GM18870 (cell line): ENCODE data around the gene ZNF850.
"Not testable (repeated sequence)": the region's sequence is repeated elsewhere in the genome, so short reads cannot be mapped to it uniquely, and the experiment has no call there.

ENCODE experiments used
- ATAC-seq: cut with Tn5 transposase; IDR thresholded peaks from one replicate; pipeline ENCODE4 v1.9.1; 2021; ENCODE audit warnings: moderate library complexity; ENCODE audit not compliant: unreplicated experiment

Gene ZNF850

DNA sequence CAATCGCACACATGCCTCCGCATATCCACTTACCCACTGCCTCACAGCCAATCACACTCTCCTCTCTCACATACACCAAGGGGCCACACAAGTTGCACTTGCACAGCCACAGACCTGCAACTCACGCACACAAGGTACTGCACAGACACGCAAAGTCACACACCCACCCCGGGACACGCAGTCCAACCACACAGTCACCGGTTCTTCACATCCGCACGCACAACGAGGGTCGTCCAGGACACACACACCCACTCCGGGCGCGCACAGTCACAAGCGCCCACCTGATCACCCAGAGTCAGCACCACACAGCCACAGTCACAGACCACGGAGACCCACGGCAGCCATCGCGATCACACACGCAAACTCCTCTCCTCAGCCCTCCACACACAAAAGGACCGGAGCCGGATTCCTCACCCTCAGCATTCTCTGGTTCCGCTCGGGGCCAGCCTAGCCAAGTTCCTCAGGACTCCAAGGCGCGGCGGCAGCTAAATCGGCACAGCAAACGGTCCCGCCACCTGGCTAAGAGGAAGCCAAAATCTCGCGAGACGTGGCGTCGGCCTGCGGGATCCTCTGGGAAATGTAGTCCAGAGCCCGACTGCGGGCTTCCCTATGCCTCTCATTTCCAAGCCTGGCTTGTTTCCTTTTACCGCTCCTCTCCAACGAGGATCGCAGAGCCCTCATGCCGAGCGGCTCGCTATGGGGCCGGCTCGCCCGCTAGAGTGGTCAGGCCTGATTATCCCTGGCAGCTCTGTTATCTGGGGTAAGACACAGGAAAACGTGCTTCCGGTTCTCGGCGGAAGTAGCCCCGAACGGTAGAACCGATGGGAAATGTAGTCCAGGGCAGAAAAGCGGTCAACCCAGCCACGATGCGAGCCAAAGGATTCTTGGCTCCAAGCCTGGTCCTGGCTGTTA is at the start of gene ZNF850:
ZNF850 (minus strand) TSS at position 497 of the 912 bp plus-strand sequence. CDS start 10,201 bp downstream, outside the sequence.
- peak; percentile 87 for ATAC-seq

DNA sequence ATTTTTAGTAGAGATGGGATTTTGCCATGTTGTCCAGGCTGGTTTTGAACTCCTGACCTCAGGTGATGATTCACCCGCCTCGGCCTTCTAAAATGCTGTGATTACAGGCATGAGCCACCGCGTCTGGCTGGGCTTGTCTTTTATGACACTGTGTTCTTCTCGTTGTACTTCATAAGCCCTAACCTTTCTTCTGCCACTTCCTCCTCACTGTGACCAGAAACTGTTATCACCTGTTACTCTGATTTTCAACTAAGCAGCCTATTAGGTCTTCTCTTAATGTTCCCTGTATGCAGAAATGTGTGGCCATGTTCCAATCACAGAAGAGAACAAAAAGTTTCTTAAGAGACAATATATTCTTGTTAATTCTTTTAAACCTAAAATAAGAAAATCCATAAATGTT is 49.2 kb upstream of the ZNF850 start:
- ATAC-seq: no peak

DNA sequence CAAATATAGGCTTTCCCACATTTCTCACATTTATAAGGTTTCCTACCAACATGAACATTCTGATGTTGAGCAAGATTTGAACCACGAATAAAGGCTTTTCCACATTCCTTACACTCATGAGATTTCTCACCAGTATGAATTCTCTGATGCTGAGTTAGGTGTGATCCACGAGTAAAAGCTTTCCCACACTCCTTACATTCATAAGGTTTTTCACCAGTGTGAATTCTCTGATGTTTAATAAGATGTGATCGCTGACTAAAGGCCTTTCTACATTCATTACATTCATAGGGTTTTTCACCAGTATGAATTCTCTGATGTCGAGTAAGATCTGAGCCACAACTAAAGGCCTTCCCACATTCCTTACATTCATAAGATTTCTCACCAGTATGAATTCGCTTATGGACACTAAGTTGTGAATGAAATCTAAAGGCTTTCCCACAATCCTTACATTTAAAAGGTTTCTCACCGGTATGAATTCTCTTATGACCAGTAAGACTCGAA is 46.6 kb upstream of the ZNF850 start:
- ATAC-seq: no peak

DNA sequence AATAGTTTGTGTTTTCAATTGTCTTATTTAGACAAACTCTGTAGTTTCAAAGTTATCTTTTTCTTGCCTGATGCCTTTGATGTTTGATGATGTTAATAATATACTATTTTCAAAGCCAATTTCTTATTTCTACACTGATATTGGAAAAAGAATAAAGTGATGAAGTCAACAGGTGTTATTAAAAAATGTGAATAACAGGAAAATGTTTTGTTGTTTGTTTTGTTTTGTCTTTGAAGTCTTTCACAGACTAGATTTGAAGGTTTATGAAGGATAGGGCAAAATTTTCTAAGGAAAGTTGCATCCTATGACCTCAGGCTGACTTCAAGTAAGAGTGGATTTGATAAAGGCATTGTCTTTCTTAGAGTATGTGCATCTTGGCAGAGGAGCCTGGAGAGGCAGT is 34.4 kb upstream of the ZNF850 start:
- no peak for ATAC-seq

DNA sequence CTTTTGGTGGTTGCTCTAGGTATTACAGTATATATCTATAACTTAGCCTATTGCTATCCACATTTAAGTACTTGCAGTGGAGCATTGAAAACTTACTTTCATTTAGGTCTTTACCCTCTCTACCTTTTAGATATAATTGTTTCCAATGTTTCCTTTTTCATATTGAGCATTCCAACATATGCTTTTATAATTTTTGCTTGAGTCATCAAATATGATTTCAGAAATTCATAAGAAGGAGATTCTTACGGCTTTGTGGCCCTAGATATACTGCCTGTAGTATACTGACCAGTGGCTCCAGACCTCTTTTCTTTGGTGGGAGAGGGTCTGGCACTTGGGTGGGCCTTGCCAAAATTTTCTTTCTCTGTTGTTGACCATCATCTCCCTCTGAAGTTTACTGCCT is 32.8 kb upstream of the ZNF850 start:
- no peak for ATAC-seq

DNA sequence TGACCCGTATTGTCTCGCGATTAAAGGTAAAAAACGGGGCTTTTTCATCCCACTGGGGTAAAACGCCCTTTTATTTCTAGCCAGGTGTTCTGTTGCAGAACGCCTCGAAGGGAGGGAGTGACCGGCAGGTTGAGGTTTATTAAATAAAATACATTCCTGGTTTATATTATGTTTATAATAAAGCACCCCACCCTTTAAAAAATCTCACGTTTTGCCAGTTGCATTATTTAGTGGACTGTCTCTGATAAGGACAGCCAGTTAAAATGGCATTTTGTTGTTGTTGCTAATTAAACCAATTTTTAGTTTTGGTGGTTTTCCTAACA is 25.1 kb upstream of the ZNF850 start:
- ATAC-seq: no peak

DNA sequence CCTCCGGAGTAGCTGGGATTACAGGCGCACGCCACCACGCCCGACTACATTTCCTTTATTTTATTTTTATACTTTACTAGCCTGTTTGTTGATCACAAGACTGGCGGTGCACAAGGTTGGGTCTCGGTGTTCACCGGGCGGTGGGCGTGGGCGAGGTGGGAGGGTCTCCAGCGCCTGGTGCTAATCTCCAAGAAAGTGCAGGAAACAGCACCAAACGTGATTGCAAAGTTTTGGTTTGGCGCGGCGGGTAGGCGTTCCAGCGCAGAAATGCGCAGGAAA is 24.0 kb upstream of the ZNF850 start:
- no peak for ATAC-seq

DNA sequence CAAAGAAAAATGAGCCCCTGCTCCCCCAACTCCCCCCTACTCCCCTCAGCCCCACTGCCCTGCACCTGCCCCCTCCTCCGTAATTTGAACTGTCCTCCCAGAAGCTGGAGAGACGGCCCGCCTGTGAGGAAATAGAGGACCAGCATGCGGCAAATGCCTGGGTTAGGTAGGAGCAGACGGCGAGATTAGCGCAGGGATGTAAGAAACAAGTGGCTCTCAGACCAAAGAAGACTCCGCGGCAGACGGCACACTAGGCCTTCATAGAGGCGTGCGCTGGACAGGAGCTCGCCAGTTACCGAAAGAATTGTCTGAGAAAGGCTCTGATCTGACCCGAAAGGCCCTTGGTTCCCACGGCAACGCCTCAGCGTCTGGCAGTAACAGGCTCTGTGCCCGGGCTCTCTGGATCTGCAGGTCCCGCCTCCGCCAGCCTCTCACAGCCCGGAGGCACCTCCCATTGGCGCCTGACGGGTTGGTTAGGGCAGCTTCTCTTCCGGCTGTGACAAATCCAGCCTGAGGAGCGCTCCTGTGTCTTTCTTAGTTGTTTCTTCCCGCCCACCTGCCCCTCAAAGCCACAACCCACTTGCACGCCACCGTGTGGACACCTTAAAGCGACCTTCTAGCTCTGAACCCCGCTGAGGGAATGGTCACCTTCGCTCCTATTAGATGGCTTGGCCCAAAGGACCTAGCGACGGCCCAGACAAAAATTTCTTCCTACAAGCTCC is 19.0 kb upstream of the ZNF850 start:
- not testable (repeated sequence) for ATAC-seq

DNA sequence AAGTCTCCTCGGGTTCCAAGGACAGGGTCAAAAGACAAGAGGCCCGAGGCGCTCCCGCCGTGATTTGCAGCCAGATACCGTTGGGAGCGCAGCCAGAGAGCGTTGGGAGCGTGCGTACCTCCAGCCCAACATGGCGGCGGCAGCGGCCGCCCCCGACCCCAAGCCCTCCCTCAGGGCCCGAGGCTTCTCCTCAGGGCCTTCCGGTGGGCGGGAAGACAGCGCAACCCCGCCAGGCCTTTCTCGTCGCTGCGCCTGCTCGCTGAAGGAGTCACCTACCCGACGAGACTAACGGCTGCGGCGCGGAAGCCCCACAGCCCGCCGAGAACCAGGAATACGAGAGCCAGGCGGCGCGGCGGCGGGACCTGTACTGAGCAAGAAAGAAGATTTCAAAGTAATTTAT is 3.2 kb upstream of the ZNF850 start:
- no peak for ATAC-seq

DNA sequence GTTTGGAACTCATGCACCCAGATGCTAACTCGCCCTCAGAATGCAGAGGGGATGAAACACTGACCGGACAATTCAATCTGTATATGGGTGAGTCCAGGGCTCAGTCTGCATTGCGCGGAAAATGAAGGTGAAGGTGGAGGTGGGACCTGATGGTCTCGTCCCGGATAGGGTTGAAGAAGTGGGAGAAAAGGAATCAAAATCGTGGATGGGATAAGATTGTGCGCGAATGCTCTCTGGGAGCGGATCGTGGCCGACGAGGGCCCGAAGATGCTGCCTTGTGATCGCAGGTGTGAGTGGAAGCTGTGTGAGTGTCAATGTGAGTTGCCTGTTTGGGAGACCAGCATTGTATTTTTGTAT is 594 bp upstream of the ZNF850 start:
- ATAC-seq: no peak

DNA sequence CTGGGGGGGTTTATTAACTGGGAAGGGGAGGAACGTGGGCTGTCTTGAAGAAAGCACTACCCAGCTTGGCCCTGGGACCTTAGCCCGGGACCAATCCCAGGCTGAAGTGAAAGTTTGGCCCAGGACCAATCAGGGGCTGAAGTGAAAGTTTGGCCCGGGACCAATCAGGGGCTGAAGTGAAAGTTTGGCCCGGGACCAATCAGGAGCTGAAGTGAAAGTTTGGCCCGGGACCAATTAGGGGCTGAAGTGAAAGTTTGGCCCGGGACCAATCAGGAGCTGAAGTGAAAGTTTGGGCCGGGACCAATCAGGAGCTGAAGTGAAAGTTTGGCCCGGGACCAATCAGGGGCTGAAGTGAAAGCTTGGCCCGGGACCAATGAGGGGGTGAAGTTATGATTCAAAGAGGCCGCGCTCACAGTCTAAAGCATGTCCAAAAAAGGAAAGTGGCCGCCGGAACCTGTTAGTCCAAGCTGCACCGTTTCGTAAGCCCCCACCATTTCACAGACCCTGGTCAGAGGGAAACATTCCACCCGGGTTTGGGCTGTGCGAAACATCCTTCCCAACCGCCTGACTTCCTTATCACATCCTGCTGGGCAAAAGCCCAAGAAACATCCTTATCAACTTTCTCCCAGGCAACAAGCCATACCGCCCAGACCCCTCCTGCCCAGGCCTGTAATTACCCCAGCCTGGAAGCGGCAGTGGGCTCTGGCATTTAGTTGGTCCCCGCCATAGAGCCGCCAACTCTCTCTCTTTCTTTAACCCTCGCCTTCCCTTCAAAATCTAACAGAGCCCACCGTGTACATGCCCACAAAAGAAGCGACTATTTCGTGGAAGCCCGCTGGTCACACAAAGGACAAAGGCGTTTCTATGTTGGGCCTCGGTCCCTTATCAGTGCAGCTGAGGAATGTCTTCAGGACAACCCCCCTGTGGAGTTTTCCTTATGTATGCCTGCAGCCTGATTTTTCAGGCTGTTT is 1.1 kb downstream of the ZNF850 start:
- no peak for ATAC-seq

DNA sequence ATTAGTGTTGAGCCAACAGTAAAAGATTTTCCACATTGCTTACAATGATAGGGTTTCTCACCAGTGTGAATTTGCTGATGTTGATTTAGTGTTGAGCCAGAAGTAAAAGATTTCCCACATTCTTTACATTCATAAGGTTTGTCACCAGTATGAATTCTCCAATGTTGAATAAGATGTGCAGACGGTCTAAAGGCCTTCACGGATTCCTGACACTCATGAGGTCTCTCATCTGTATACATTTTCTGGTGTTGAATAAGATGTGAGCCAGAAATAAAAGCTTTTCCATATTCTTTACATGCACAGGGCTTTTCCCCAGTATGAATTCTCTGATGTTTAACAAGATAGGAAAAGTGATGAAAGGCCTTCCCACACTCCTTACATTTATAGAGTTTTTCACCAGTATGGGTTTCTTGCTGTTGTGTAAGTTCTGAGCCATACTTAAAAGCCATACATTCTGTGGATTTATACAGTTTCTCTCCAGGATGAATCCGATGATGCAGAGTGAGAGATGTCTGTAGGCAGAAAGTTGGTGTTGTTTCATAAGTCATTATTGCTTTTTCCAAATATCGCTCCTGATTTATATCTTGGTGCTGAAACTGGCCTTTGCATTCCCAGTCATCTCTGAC is 22.4 kb downstream of the ZNF850 start:
- ATAC-seq: no peak

DNA sequence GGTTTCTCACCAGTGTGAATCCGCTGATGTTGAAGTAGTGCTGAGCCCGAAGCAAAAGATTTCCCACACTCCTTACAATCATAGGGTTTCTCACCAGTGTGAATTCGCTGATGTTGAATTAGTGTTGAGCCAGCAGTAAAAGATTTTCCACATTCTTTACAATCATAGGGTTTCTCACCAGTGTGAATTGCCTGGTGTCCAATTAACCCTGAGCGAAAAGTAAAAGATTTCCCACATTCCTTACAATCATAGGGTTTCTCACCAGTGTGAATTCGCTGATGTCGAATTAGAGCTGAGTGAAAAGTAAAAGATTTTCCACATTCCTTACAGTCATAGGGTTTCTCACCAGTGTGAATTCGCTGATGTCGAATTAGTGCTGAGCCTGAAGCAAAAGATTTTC is 23.0 kb downstream of the ZNF850 start:
- ATAC-seq: not testable (repeated sequence)

DNA sequence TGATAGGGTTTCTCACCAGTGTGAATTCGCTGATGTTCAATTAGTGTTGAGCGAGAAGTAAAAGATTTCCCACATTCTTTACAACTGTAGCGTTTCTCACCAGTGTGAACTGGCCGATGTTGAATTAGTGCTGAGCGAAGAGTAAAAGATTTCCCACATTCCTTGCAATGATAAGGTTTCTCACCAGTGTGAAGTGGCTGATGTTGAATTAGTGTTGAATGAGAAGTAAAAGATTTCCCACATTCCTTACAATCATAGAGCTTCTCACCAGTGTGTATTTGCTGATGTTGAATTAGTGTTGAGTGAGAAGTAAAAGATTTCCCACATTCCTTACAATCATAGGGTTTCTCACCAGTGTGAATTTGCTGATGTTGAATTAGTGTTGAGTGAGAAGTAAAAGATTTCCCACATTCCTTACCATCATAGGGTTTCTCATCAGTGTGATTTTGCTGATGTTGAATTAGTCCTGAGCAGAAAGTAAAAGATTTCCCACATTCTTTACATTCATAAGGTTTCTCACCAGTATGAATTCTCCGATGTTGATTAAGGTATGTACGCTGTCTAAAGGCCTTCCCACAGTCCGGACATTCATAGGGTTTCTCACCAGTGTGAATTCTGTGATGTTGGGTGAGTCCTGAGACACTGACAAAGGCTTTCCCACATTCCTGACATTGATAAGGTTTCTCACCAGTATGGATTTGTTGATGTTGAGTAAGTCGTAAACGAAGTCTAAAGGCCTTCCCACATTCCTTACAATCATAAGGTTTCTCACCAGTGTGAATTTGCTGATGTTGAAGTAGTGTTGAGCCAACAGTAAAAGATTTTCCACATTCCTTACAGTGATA is 24.0 kb downstream of the ZNF850 start:
- no peak for ATAC-seq

DNA sequence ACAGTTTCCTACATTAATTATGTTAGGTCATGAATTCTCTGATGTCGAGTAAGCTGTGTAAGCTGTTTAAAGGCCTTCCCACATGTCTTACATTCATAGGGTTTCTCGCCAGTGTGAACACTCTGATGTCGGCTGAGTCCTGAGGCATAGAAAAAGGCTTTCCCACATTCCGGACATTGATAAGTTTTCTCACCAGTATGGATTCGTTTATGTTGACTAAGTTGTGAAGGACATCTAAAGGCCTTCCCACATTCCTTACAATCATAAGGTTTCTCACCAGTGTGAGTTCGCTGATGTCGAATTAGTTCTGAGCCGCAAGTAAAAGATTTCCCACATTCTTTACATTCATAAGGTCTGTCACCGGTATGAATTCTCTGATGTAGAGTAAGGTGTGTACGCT is 24.9 kb downstream of the ZNF850 start:
- no peak for ATAC-seq

DNA sequence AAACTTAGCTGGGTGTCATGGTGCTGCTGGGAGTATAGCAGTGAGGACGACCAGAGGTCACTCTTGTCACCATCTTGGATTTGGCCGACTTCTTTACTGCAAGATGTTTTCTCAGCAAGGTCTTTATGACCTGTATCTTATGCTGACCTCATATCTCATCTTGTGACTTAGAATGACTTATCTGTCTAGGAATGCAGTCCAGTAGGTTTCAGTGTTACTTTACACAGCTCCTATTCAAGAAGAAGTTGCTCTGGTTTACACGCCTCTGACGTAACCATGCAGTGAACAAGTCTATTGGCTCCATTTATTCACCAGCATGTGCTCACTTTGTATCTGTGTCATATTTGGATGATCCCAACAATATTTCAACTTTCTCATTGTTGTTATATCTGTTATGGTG is 26.7 kb downstream of the ZNF850 start:
- no peak for ATAC-seq

DNA sequence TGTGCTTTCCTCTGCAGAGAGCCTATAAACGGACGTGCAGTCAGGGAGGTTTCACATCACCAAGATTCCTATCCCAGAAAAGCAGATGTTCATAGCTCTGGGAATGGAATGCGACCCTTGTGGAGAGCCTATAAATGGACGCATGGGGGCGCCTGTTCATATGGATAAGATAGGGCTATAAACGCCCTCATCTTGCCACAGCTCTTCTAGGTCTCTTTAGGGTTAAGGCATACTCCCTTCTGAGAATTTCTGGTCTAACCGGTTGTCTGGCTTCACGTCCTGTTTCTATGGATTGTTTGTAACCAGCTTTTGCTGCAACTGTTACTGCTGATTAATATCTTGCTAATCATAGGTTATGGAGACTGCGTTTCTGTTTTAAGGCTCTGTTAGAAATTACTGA is 36.4 kb downstream of the ZNF850 start:
- not testable (repeated sequence) for ATAC-seq

DNA sequence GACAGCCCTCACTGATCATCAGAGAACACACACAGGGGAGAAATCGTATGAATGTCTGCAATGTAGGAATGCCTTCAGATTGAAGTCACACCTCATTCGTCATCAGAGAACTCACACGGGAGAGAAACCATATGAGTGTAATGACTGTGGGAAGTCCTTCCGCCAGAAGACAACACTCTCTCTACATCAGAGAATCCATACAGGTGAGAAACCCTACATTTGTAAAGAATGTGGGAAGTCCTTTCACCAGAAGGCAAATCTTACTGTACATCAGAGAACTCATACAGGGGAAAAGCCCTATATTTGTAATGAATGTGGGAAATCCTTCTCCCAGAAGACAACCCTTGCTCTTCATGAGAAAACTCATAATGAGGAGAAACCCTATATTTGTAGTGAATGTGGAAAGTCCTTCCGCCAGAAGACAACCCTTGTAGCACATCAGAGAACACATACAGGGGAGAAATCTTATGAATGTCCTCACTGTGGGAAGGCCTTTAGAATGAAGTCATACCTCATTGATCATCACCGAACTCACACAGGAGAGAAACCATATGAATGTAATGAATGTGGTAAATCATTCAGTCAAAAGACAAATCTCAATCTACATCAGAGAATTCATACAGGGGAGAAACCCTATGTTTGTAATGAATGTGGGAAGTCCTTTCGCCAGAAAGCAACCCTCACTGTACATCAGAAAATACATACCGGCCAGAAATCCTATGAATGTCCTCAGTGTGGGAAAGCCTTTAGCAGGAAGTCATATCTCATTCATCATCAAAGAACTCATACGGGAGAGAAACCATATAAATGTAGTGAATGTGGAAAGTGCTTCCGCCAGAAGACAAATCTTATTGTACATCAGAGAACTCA is 52.7 kb downstream of the ZNF850 start:
- no peak for ATAC-seq

DNA sequence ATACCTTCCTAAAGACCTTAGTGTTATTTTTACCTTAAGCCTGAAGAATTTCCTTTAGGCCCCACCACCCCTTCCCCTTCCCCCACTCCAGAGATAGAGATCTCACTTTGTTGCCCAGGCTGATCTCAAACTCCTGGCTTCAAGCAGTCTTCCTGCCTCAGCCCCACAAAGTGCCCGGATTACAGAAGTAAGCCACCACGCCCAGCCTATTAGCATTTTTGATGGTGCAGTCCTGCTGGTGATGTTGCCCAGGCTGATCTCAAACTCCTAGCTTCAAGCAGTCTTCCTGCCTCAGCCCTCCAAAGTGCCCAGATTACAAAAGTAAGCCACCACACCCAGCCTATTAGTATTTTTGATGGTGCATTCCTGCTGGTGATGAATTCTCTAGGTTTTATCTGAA is 63.2 kb downstream of the ZNF850 start:
- ATAC-seq: no peak
